Activated T-helper 2 cell treated with anti-CD3 and anti-CD28 coated beads, Interferon-gamma antibody, Interleukin-2, Interleukin-4, amounts not matched to agents 10 μg/mL and 5 μg/mL and 100 μg/mL, durations not matched to agents 14 hours and 24 hours and 36 hours (primary cell): Measurements from ENCODE around the gene CFAP100. TPM values are rescaled to one million over a fixed set of nuclear protein-coding genes. Genes with fewer than 3 reads are reported as not detected.

Experiments
- DNase-seq: peaks from one replicate; pipeline ENCODE4 v3.0.0; 2021; ENCODE audit warnings: low spot score
- H3K27ac Mint-ChIP-seq: one replicate; pipeline ENCODE4 v1.8.0; 2021; ENCODE audit warnings: mixed read lengths
- H3K27me3 Mint-ChIP-seq: one replicate; pipeline ENCODE4 v1.8.0; 2021; ENCODE audit warnings: low read depth, mixed read lengths
- H3K36me3 Mint-ChIP-seq: one replicate; pipeline ENCODE4 v1.8.0; 2021; ENCODE audit warnings: low read depth, mixed read lengths
- H3K4me1 Mint-ChIP-seq: one replicate; pipeline ENCODE4 v1.8.0; 2021; ENCODE audit warnings: low read depth, mixed read lengths
- H3K4me3 Mint-ChIP-seq: one replicate; pipeline ENCODE4 v1.8.0; 2021; ENCODE audit warnings: low read depth, mild to moderate bottlenecking, moderate library complexity, mixed read lengths
- H3K9me3 Mint-ChIP-seq: one replicate; pipeline ENCODE4 v1.8.0; 2021; ENCODE audit warnings: mixed read lengths
- intact Hi-C: fragments of 100-400 bp; cut with micrococcal nuclease; formaldehyde crosslinking; loops from one replicate; pipeline ENCODE4 v1.15.1; 2023
- total RNA-seq: library from RNA; stranded (reverse); gene quantifications from 2 replicates; pipeline ENCODE4 v1.2.3, GENCODE V29; 2022

CFAP100 gene
- total RNA-seq, result not detected in 2 replicates

- Mint-ChIP-seq H3K27me3 (peaks cover 41% of the 10 kb centered on the region), H3K4me1 (peaks cover 3% of the 10 kb centered on the region), H3K4me3 (no peak within 1 kb of the TSS), H3K27ac (no peak within 1 kb of the TSS), H3K9me3 (no peaks in the 10 kb centered on the region), H3K36me3 (no peaks in the 10 kb centered on the region)
- intact Hi-C loops, result no loop called here
- DNase-seq, result no peak
These were observed at the start of gene CFAP100 for GRCh38 chr3:126394179-126394976. Gene CFAP100 (plus strand): TSS chr3:126394909. CDS start chr3:126396001, 1,092 bp downstream.

DNA sequence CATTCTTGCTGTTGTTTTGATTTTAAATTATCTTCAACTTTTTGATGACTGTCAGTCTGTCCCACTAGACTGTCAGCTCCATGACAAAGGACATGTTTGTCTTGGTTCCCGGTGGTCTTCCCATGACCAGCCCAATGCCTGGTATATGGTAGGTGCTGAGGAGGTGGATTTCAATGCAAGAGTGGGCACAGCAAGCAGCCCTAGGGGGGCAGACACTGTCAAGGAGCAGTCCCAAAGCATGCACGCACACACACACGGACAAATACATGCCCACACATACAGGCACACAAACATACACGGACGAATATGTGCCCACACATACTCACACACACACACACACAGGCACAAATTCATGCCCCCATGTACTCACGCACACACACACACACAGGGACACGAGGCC is 49.5 kb upstream of the CFAP100 start:
- intact Hi-C loops, result no loop called here
- DNase-seq, result no peak
- Mint-ChIP-seq H3K36me3 (no peaks in the 10 kb centered on the region), H3K4me3 (no peak overlapping the region), H3K27me3 (no peaks in the 10 kb centered on the region), H3K9me3 (no peaks in the 10 kb centered on the region), H3K4me1 (no peaks in the 10 kb centered on the region), H3K27ac (no peak overlapping the region)

DNA sequence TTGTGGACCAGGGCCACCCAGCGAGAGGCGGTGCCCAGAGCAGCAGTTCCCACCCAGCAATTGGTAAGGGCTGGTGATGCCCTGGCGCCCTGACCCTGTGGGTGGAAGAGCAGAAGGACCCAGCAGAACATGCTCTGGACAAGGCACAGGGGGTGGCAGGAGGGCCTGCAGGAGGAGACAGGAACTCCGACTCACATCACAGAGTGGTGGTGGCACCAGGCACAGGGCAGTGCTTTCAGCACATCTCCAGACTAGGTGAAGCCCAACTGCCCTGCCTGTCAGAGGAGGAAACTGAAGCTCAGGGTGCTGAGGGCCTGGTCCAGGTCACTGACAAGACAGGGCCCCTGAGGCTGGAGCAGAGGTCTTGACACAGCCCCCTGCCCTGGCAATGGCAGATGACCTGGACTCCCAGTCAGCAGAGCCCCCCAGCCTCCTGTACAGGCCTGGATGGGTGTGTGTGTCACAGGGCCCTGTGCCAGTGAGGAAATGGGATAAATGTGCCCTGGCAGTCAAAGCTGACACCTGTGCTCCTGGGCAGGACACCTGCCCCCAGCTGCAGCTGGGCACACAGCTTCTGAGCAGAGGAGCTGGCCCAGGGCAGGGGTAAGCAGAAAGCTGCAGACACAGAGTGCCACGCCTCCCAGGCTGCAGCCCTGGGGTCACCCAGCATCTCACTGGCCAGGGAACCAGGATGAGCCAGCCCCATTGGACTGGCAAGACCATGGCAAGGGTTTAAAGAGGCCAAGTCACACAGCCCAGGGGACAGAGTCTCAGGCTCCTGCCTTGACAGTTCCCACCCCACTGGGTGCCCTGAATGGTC is 48.9 kb upstream of the CFAP100 start:
- H3K27ac Mint-ChIP-seq, result no peak overlapping the region
- intact Hi-C loops, result no loop called here
- H3K36me3 Mint-ChIP-seq, result no peaks in the 10 kb centered on the region
- H3K27me3 Mint-ChIP-seq, result no peaks in the 10 kb centered on the region
- peak; percentile 5 for DNase-seq
- no peaks in the 10 kb centered on the region for H3K4me1 Mint-ChIP-seq
- no peaks in the 10 kb centered on the region for H3K9me3 Mint-ChIP-seq
- no peak overlapping the region for H3K4me3 Mint-ChIP-seq

DNA sequence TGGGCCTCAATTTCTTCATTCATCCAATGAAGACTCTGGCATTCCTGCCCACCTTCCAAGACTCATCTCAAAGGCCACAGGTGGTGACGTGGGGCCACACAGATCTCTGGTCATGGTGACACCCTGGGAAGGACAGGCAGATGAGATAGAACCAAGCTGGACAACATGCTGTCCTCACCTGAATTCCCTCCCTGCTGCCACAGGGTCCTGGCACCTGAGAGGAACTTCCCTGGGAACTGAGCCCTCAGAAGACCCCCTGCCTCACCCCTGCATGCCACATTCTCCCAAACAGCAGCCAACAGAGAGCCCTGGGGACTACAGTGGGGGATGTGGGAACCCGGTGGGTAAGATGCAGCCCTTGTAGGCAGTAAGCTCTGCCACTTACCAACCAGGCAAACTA is 48.2 kb upstream of the CFAP100 start:
- no peaks in the 10 kb centered on the region for H3K9me3 Mint-ChIP-seq
- H3K36me3 Mint-ChIP-seq, result no peaks in the 10 kb centered on the region
- DNase-seq, result no peak
- H3K27ac Mint-ChIP-seq, result no peak overlapping the region
- H3K4me1 Mint-ChIP-seq, result no peaks in the 10 kb centered on the region
- H3K4me3 Mint-ChIP-seq, result no peak overlapping the region
- intact Hi-C loops, result no loop called here
- no peaks in the 10 kb centered on the region for H3K27me3 Mint-ChIP-seq

- Mint-ChIP-seq H3K27ac (no peak overlapping the region), H3K4me3 (no peak overlapping the region), H3K9me3 (no peaks in the 10 kb centered on the region), H3K36me3 (no peaks in the 10 kb centered on the region), H3K27me3 (no peaks in the 10 kb centered on the region), H3K4me1 (no peaks in the 10 kb centered on the region)
- DNase-seq, result peak; percentile 3
- intact Hi-C loops, result no loop called here
These were observed 47.1 kb upstream of the CFAP100 start for GRCh38 chr3:126347543-126348161.

DNA sequence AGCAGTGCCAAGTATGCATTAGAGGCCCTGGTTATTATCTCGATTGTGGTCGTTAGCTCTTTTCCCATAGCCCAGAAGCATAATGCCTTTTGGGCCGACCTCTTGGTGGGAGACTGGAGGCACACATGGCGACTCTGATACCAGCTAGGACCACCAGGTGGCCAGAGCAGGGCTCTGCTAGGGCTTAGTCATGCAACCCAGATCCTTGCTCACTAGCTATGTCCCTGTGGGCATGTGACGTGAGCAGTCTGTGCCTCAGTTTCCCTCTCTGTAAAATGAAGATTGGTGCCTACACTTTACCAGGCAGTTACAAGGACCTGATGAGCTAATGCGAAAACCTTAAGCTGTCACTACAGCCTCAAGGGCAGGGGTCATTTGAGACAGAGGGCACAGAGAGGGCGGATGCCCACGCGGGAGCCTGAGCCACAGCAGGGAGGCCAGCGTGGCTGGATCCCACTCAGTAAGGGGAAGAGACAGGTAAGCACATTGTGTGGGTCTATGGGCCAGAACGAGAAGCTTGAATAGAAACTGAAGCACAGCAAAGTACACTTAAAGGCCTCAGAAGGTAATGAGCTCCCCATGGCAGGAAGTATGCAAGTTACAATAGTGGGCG is 46.3 kb upstream of the CFAP100 start:
- no peak for DNase-seq
- no peak overlapping the region for H3K27ac Mint-ChIP-seq
- intact Hi-C loops, result no loop called here
- no peaks in the 10 kb centered on the region for H3K4me1 Mint-ChIP-seq
- no peaks in the 10 kb centered on the region for H3K9me3 Mint-ChIP-seq
- no peak overlapping the region for H3K4me3 Mint-ChIP-seq
- H3K27me3 Mint-ChIP-seq, result no peaks in the 10 kb centered on the region
- no peaks in the 10 kb centered on the region for H3K36me3 Mint-ChIP-seq

- H3K27ac Mint-ChIP-seq, result no peak overlapping the region
- no peaks in the 10 kb centered on the region for H3K36me3 Mint-ChIP-seq
- H3K4me1 Mint-ChIP-seq, result no peaks in the 10 kb centered on the region
- H3K4me3 Mint-ChIP-seq, result no peak overlapping the region
- no peak for DNase-seq
- peaks cover 4% of the 10 kb centered on the region for H3K27me3 Mint-ChIP-seq
- no peaks in the 10 kb centered on the region for H3K9me3 Mint-ChIP-seq
- intact Hi-C loops, result no loop called here
These were observed 45.6 kb upstream of the CFAP100 start for GRCh38 chr3:126349071-126349470.

- Mint-ChIP-seq H3K4me1 (no peaks in the 10 kb centered on the region), H3K36me3 (no peaks in the 10 kb centered on the region), H3K27ac (no peak overlapping the region), H3K4me3 (no peak overlapping the region), H3K9me3 (no peaks in the 10 kb centered on the region), H3K27me3 (peaks cover 4% of the 10 kb centered on the region)
- DNase-seq, result no peak
- intact Hi-C loops, result loop anchor here (10.0 kb wide), 1 partner anchor 125 kb away; the partner anchor contains the start of gene ZXDC
These were observed 44.9 kb upstream of the CFAP100 start for GRCh38 chr3:126349611-126350501.

- intact Hi-C loops, result loop anchor here (10.0 kb wide), 1 partner anchor 124 kb away; the partner anchor contains the start of gene ZXDC
- DNase-seq, result no peak
- Mint-ChIP-seq H3K27me3 (peaks cover 9% of the 10 kb centered on the region), H3K4me1 (no peaks in the 10 kb centered on the region), H3K9me3 (no peaks in the 10 kb centered on the region), H3K36me3 (no peaks in the 10 kb centered on the region), H3K4me3 (no peak overlapping the region), H3K27ac (no peak overlapping the region)
These were observed 44.1 kb upstream of the CFAP100 start for GRCh38 chr3:126350502-126351085.

DNA sequence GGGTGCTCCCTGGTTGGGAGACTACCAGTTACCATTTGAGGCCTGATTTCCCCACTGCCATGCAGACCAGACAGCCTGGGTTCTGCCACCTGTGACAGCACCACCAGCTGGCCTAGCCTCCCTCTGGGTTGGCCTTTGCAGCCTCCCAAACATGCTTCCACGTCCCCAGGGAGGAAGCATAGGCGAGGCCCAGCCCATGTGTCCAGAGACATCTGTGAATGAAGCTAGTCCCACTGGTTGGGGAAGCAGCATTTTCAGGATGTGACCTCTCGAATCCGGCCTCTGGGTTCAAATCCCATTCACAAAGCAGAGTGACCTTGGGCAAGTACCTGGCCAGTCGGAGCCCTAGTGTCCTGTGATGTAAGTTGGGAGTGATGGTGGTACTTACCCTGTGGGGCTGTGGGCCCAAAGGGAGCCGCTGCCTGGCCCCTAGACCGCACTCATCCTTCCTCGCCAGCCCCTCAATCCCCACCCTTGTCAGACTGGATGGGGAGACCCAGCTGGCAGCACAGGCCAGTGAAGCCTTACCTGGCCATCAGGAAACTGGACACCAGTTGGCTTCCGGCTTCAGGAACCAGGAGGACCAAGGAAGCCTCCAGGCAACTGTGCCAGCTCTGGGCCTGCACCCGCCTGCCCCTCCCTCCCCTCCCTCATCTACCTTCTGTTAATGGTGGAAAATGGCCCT is 43.5 kb upstream of the CFAP100 start:
- H3K9me3 Mint-ChIP-seq, result no peaks in the 10 kb centered on the region
- H3K4me1 Mint-ChIP-seq, result peaks cover 1% of the 10 kb centered on the region
- no peak overlapping the region for H3K27ac Mint-ChIP-seq
- no peaks in the 10 kb centered on the region for H3K36me3 Mint-ChIP-seq
- no peak overlapping the region for H3K4me3 Mint-ChIP-seq
- H3K27me3 Mint-ChIP-seq, result peaks cover 13% of the 10 kb centered on the region
- intact Hi-C loops, result loop anchor here (10.0 kb wide), 1 partner anchor 124 kb away; the partner anchor contains the start of gene ZXDC
- DNase-seq, result no peak

- Mint-ChIP-seq H3K27ac (no peak overlapping the region), H3K4me1 (peaks cover 3% of the 10 kb centered on the region), H3K27me3 (peaks cover 16% of the 10 kb centered on the region), H3K4me3 (no peak overlapping the region), H3K36me3 (no peaks in the 10 kb centered on the region), H3K9me3 (no peaks in the 10 kb centered on the region)
- intact Hi-C loops, result loop anchor here (10.0 kb wide), 1 partner anchor 123 kb away; the partner anchor contains the start of gene ZXDC
- DNase-seq, result no peak
These were observed 42.8 kb upstream of the CFAP100 start for GRCh38 chr3:126351771-126352475.
